Fibroblast of villous mesenchyme (primary cell): ENCODE results near the gene CYP2W1. TPM values are rescaled to one million over a fixed set of nuclear protein-coding genes. Genes with fewer than 3 reads are reported as not detected.

Experiments used
- DNase-seq: peaks from one replicate; pipeline ENCODE4 v3.0.0-alpha.2; 2010; ENCODE audit warnings: low read depth
- H3K4me3 ChIP-seq: 2 replicates; pipeline ENCODE4 v1.5.1; 2011; ENCODE audit warnings: low read depth, mild to moderate bottlenecking, low read length
- CTCF ChIP-seq: IDR thresholded peaks from 2 replicates; pipeline ENCODE4 v1.5.1; 2012; ENCODE audit warnings: low read depth, mild to moderate bottlenecking, low read length; ENCODE audit not compliant: insufficient read depth
- total RNA-seq: library from RNA; depleted of rRNA; stranded (reverse); fragments of >200 nt; gene quantifications from 2 replicates; pipeline ENCODE4 v1.2.3, GENCODE V29; 2012

The CYP2W1 gene
- total RNA-seq, 1 donor: under 0.01 TPM

DNA sequence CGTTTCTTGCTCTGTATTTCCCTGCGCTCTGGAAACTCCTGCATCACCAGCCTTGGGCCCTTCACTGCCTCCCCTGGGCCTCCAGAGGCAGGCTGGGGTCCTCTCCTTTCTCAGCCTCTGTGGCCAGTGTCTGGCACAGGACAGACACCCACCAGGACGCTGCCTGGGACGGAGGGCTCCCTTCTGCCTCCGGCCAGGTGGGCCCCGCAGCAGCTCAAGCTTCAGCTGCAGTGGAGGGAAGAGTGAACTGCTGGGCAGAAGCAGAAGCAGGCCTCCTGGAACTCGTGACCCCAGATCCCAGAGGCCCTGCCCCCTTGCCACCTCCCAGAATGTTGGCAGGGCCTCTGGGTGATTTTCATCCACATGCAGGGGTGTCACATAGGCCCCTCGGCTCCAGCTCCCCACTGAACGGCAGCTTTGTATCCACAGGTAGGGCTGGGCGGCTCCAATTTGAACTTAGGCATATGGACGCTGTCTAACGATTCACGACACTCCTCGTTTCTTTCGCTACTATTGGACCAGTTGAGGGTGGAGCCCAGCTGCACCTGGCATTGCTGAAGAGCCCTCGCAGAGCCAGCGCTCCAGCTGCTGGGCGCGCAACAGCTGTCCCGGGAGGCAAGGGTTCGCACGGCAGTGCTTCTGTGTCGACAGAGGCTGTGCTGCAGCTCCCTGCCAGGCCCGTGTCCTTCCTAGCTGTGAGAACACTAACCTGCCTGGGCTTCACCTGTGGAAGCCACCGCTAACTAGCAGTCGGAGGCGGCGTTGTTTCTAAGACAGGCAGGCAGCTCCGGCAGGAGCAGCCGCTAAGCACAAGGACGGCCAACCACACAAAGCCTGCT, 43.0 kb downstream of the CYP2W1 start:
- H3K4me3 ChIP-seq: no peak overlapping the region
- no peak for TF ChIP-seq CTCF
- no peak for DNase-seq

GRCh38 chr7:1026721-1027161, 43.8 kb downstream of the CYP2W1 start:
- DNase-seq: no peak
- no peak for TF ChIP-seq CTCF
- peak overlapping the region; percentile 66 for H3K4me3 ChIP-seq

DNA sequence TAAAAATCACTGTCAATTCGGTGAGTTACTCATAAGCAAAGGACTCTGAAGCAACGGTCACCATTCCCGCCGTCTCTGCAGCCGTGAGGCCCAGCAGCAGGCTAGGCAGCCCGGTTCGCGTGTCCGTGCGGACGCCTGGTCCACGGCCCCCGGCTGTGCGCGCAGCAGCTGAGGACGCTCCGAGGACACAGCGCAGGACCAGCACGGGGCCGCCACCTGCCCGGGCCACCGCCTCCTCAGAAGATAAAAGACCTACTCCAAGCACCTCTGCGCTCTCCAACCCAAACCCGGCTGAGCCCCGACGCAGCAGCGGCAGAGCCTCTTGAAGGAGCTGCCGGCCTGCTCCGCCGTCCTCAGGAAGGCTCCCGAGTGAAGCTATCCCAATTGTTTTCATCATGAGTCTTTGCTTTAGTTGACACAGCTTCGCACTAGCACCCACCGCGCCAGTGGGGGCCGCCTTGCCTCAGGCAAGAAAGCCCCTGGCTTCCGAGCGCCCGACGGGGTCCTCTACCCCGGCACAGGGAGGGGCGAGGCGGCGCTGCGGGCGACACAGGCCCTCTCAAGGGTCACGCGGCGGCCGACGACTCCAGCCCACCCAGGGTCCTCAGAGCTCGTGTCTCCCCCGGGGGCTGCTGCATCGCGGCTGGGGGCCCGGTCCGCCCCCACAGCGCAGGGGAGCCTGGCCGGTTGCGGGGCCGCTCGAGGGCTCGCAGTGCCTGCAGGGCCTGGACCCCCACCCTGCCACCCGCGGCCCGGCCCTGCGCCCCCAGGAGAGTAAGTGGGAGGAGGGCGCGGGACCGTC, 44.5 kb downstream of the CYP2W1 start:
- peak overlapping the region; percentile 66 for H3K4me3 ChIP-seq
- DNase-seq: peak; percentile 43
- no peak for TF ChIP-seq CTCF

GRCh38 chr7:1028044-1028770, 45.2 kb downstream of the CYP2W1 start:
- no peak for TF ChIP-seq CTCF
- peak; percentile 86 for DNase-seq
- H3K4me3 ChIP-seq: peak overlapping the region; percentile 66

DNA sequence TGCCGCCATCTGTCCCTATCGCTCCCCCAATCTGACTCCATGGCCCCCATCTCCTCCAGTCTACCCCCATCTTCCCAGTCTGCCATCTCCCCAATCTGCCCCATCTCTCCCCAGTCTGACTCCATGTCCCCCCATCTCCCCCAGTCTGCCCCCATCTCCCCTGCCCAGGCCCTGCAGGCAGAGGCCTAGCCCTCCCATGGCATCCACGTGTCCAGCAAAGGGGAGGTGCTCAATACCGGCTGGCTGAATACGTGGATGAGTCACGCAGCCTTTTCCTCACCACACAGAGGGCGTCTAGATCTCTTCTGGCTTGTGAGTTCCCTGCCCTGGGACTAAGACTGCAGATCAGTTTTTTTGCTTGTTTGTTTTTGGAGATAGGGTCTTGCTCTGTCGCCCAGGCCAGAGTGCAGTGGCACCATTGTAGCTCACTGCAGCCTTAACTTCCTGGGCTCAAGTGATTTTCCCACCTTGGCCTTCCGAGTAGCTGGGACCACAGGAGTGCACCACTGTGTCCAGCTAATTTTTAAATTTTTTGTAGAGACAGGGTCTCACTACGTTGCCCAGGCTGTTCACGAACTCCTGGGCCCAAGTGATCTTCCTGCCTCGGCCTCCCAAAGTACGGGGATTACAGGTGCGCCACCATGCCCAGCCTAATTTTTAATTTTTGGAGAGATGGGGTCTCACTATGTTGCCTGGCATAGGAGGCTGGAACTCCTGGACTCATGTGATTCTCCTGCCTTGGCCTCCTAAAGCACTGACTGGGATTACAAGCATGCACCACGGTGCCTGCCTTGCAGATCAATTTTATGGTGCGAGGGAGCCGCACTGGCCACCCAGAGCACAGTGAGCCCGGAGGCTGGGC, 46.0 kb downstream of the CYP2W1 start:
- H3K4me3 ChIP-seq: peak overlapping the region; percentile 50
- peak; percentile 95 for DNase-seq
- no peak for TF ChIP-seq CTCF
